ENCODE data around the gene RERE.

DNA sequence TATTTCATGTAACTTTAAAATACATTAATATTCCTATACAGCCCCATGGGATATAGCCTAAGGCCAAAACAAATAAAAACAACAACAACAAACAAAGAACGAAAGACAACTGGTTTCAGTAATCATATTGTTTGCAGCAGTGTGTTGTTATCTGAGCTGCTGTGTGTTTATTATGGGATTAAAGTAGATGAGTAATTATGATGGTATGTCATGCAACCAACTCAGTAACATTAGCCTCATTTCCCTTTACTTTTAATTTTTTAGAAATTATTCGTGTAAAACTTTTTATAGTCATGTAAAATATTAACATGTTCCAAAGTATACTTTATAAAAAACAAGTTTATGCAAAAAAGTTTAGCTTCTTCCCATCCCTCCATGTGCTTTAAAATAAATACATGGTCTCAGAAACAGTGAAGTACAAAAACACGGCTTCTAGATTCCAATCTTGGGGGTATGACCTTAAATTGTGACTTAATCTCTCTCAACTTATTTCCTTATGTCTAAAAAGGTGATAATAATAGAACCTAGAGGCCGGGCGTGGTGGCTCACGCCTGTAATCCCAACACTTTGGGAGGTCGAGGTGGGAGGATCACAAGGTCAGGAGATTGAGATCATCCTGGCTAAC is 323.4 kb downstream of the RERE start:
- TF ChIP-seq GABPA (IDR thresholded peaks at IDR 0.05; ENCODE audit: low read depth) = no peak
- no peak for TF ChIP-seq YY1 (IDR thresholded peaks at IDR 0.05; ENCODE audit: low read depth)
- TF ChIP-seq, protein P1, sequence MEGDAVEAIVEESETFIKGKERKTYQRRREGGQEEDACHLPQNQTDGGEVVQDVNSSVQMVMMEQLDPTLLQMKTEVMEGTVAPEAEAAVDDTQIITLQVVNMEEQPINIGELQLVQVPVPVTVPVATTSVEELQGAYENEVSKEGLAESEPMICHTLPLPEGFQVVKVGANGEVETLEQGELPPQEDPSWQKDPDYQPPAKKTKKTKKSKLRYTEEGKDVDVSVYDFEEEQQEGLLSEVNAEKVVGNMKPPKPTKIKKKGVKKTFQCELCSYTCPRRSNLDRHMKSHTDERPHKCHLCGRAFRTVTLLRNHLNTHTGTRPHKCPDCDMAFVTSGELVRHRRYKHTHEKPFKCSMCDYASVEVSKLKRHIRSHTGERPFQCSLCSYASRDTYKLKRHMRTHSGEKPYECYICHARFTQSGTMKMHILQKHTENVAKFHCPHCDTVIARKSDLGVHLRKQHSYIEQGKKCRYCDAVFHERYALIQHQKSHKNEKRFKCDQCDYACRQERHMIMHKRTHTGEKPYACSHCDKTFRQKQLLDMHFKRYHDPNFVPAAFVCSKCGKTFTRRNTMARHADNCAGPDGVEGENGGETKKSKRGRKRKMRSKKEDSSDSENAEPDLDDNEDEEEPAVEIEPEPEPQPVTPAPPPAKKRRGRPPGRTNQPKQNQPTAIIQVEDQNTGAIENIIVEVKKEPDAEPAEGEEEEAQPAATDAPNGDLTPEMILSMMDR (IDR thresholded peaks at IDR 0.05) = no peak
- no peak for TF ChIP-seq TAF1 (IDR thresholded peaks at IDR 0.05; ENCODE audit: borderline replicate concordance, low read depth, low read length)
- TF ChIP-seq, protein P2, sequence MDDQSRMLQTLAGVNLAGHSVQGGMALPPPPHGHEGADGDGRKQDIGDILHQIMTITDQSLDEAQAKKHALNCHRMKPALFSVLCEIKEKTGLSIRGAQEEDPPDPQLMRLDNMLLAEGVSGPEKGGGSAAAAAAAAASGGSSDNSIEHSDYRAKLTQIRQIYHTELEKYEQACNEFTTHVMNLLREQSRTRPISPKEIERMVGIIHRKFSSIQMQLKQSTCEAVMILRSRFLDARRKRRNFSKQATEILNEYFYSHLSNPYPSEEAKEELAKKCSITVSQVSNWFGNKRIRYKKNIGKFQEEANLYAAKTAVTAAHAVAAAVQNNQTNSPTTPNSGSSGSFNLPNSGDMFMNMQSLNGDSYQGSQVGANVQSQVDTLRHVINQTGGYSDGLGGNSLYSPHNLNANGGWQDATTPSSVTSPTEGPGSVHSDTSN (IDR thresholded peaks at IDR 0.05) = no peak
- TF ChIP-seq EP300 (IDR thresholded peaks at IDR 0.05; ENCODE audit: borderline replicate concordance in 1 of 2, low read depth in 1 of 2, low read length in 1 of 2) = no peak

Measured in SK-N-SH (cell line).